Measurements from ENCODE around the gene TCP11X2.
A peak's percentile ranks its signal among the peaks of the same experiment; 100 is the strongest.
"Not testable (repeated sequence)": the region's sequence is repeated elsewhere in the genome, so short reads cannot be mapped to it uniquely, and the experiment has no call there.

TCP11X2 gene

GRCh38 chrX:102471762-102472220 is at the start of gene TCP11X2:
Gene TCP11X2 (minus strand): TSS chrX:102471812.
- in situ Hi-C loops (cut with MboI; ENCODE audit: low pct_unique_long_range_greater_than_20kb, low sequenced_read_pairs); DNase-seq: not testable (repeated sequence)

- in situ Hi-C loops (cut with MboI; ENCODE audit: low pct_unique_long_range_greater_than_20kb, low sequenced_read_pairs) = no loop called here
- peak; percentile 81 for DNase-seq
Observed at GRCh38 chrX:102517326-102517725, 45.7 kb upstream of the TCP11X2 start.

GRCh38 chrX:102515975-102516941 is 44.6 kb upstream of the TCP11X2 start, which contains the start of gene TMSB15A:
Gene TMSB15A (minus strand): TSS chrX:102516739.
- in situ Hi-C loops (cut with MboI; ENCODE audit: low pct_unique_long_range_greater_than_20kb, low sequenced_read_pairs) = no loop called here
- DNase-seq = peak; percentile 71

- no peak for DNase-seq
- in situ Hi-C loops (cut with MboI; ENCODE audit: low pct_unique_long_range_greater_than_20kb, low sequenced_read_pairs) = no loop called here
Observed at GRCh38 chrX:102514536-102514935, 42.9 kb upstream of the TCP11X2 start.

GRCh38 chrX:102498732-102499131 is 27.1 kb upstream of the TCP11X2 start:
- in situ Hi-C loops (cut with MboI; ENCODE audit: low pct_unique_long_range_greater_than_20kb, low sequenced_read_pairs) = no loop called here

GRCh38 chrX:102491766-102492165 is 20.2 kb upstream of the TCP11X2 start:
- DNase-seq = no peak
- in situ Hi-C loops (cut with MboI; ENCODE audit: low pct_unique_long_range_greater_than_20kb, low sequenced_read_pairs) = no loop called here

More at GRCh38 chrX:102498732-102499131, 27.1 kb upstream of the TCP11X2 start:
- no peak for DNase-seq

- in situ Hi-C loops (cut with MboI; ENCODE audit: low pct_unique_long_range_greater_than_20kb, low sequenced_read_pairs); DNase-seq: not testable (repeated sequence)
Observed at GRCh38 chrX:102478765-102479164, 7.2 kb upstream of the TCP11X2 start.

GRCh38 chrX:102470215-102470614 is 1.4 kb downstream of the TCP11X2 start:
- in situ Hi-C loops (cut with MboI; ENCODE audit: low pct_unique_long_range_greater_than_20kb, low sequenced_read_pairs); DNase-seq: not testable (repeated sequence)

GRCh38 chrX:102458615-102459014 is 13.0 kb downstream of the TCP11X2 start:
- DNase-seq; in situ Hi-C loops (cut with MboI; ENCODE audit: low pct_unique_long_range_greater_than_20kb, low sequenced_read_pairs): not testable (repeated sequence)

- in situ Hi-C loops (cut with MboI; ENCODE audit: low pct_unique_long_range_greater_than_20kb, low sequenced_read_pairs) = not testable (repeated sequence)
Observed at GRCh38 chrX:102439908-102440307, 31.7 kb downstream of the TCP11X2 start, which contains the start of gene NXF2B. Gene NXF2B (minus strand): TSS chrX:102440008. CDS start chrX:102380036, 59,972 bp downstream.

GRCh38 chrX:102414493-102414892 is 57.1 kb downstream of the TCP11X2 start:
- DNase-seq; in situ Hi-C loops (cut with MboI; ENCODE audit: low pct_unique_long_range_greater_than_20kb, low sequenced_read_pairs): not testable (repeated sequence)

More at GRCh38 chrX:102439908-102440307, 31.7 kb downstream of the TCP11X2 start, which contains the start of gene NXF2B:
- DNase-seq = not testable (repeated sequence)
